Testis (tissue), 3 donors: ENCODE measurements around the gene LZTFL1. TPM values are rescaled to one million over a fixed set of nuclear protein-coding genes. Genes with fewer than 3 reads are reported as not detected.

Experiments used
- DNase-seq: peaks from one replicate; pipeline ENCODE4 v3.0.0-alpha.2; 2019
- H3K27ac ChIP-seq, 2 donors: fragments of 200-600 bp; sonication (generic); one replicate each; pipeline ENCODE4 v1.5.1; 2019
- H3K27me3 ChIP-seq: fragments of 200-600 bp; sonication (generic); one replicate; pipeline ENCODE4 v1.5.1; 2019
- H3K36me3 ChIP-seq: fragments of 200-600 bp; sonication (generic); one replicate; pipeline ENCODE4 v1.5.1; 2017; ENCODE audit warnings: low read depth; ENCODE audit errors: missing control alignments
- H3K4me1 ChIP-seq: fragments of 200-600 bp; sonication (generic); one replicate; pipeline ENCODE4 v1.5.1; 2019
- H3K4me3 ChIP-seq, 2 donors: fragments of 200-600 bp; sonication (generic); one replicate each; pipeline ENCODE4 v1.5.1; 2017 to 2019
- H3K9me3 ChIP-seq: fragments of 200-600 bp; sonication (generic); one replicate; pipeline ENCODE4 v1.5.1; 2017
- POLR2A ChIP-seq: fragments of 450-650 bp; IDR thresholded peaks from one replicate; pipeline ENCODE4 v1.6.1; 2017; ENCODE audit warnings: antibody characterized with exemption, mild to moderate bottlenecking, moderate library complexity
- WGBS, 2 donors: methylation state at CpG; one replicate each; pipeline ENCODE4 v1.1.5; 2018; 5-methylcytosine and 5-hydroxymethylcytosine counted together
- intact Hi-C: fragments of 100-400 bp; cut with DNase I; formaldehyde crosslinking; loops from one replicate; pipeline ENCODE4 v1.15.1; 2023; ENCODE audit warnings: low total_unique reads
- polyA plus RNA-seq: library from polyadenylated mRNA; stranded (reverse); fragments of 350-450 nt; fragmentation: Illumina TruSeq; extraction: RNeasy Lipid Tissue Mini Kit (QIAGEN cat#74804); gene quantifications from one replicate; pipeline ENCODE4 v1.2.3, GENCODE V29; 2014; ENCODE audit warnings: low read depth, low replicate concordance; ENCODE audit not compliant: insufficient read depth
- total RNA-seq, 2 donors: library from RNA; depleted of rRNA; stranded (reverse); fragments of >200 nt; gene quantifications; one replicate each; pipeline ENCODE4 v1.2.3, GENCODE V29; 2016
- TF ChIP-seq, protein P1 (sequence below), 3 experiments: fragments of 450-650 bp in 2 of 3; fragments of 200-600 bp in 1 of 3; sonication (generic) in 1 of 3; IDR thresholded peaks; one replicate each; pipeline ENCODE4 v1.5.1; 2016 to 2019; ENCODE audit warnings: antibody characterized with exemption in 3 of 3, mild to moderate bottlenecking in 2 of 3, moderate library complexity in 1 of 3

Gene LZTFL1
- total and polyA plus RNA-seq, 3 donors from 2014 or later, result 55.6 to 156 (median 66.4) TPM

DNA sequence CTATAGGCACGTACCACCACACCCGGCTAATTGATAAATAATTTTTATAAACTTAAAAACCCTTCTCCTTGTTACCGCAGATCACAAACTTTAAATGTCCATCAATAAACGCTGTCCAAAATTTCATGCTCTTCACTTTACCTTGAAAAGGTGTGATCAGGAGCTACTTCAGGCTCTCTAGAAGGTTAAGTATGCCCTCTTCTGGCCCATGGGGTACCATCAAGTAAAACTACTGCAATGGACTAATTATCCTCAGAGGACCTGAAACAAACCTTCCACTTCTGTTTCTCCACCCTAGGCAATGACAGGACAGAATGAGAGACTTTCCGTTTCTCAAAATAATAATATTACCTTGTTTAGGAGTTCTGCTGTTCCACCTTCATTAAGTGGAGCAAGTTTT lies 9.2 kb downstream of the LZTFL1 start:
- H3K4me1 ChIP-seq, result no peaks in the 10 kb centered on the region
- no peak overlapping the region for H3K4me3 ChIP-seq
- TF ChIP-seq POLR2A, result no peak
- TF ChIP-seq, protein P1, sequence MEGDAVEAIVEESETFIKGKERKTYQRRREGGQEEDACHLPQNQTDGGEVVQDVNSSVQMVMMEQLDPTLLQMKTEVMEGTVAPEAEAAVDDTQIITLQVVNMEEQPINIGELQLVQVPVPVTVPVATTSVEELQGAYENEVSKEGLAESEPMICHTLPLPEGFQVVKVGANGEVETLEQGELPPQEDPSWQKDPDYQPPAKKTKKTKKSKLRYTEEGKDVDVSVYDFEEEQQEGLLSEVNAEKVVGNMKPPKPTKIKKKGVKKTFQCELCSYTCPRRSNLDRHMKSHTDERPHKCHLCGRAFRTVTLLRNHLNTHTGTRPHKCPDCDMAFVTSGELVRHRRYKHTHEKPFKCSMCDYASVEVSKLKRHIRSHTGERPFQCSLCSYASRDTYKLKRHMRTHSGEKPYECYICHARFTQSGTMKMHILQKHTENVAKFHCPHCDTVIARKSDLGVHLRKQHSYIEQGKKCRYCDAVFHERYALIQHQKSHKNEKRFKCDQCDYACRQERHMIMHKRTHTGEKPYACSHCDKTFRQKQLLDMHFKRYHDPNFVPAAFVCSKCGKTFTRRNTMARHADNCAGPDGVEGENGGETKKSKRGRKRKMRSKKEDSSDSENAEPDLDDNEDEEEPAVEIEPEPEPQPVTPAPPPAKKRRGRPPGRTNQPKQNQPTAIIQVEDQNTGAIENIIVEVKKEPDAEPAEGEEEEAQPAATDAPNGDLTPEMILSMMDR (IDR thresholded peaks at IDR 0.05), result no peak
- no peak overlapping the region for H3K27ac ChIP-seq
- WGBS, 2 donors, result 89 to 95% methylated on average over 5 of the region's 5 CpGs
- no peaks in the 10 kb centered on the region for H3K27me3 ChIP-seq
- no peaks in the 10 kb centered on the region for H3K9me3 ChIP-seq
- no peaks in the 10 kb centered on the region for H3K36me3 ChIP-seq
- intact Hi-C loops, result no loop called here
- DNase-seq, result no peak

DNA sequence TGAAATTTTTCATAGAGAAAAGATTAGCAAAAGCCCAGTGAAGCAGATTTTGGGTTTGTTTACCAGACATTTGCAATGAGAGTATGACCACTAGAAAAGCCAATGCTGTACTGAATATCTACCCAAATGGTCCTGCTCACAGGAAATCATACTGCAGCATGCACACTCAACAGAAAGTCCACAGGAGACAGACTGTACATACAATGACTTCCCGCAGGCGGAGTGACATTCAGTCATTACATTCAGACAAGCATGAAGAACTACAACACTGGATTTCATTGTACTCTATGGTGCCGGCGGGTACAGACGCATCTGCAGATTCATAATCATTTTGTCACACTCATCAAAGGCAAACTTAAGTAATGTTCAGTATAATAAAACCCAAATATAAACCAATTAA lies 11.8 kb downstream of the LZTFL1 start:
- DNase-seq, result no peak
- Histone ChIP-seq H3K27me3 (no peaks in the 10 kb centered on the region), H3K9me3 (no peaks in the 10 kb centered on the region), H3K36me3 (no peaks in the 10 kb centered on the region), H3K4me3 (no peak overlapping the region), H3K4me1 (no peaks in the 10 kb centered on the region), H3K27ac (no peak overlapping the region)
- TF ChIP-seq, protein P1 (IDR thresholded peaks at IDR 0.05), result no peak
- no peak for TF ChIP-seq POLR2A
- WGBS, 2 donors, result 78 to 83% methylated on average over 5 of the region's 5 CpGs
- intact Hi-C loops, result no loop called here

DNA sequence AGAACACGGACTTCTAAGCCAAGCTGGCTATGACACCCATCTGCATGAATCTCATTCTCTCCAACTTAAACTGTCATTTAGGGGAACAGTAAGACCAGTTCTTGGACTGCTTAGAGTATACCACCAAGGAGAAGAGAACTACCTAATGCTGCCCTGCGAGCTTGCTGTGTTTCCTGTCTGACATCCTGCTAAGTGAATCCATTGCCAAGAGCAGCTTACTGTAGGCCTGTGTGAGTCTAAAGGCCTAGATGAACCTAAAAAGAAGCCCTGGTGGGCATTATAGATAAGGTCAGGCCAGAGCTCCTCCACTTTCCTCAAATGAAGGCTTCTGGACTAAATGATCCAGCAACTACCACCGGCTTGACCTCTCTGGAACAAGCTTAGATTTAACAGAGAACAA lies 15.0 kb downstream of the LZTFL1 start:
- TF ChIP-seq, protein P1 (IDR thresholded peaks at IDR 0.05), result no peak
- no peak for TF ChIP-seq POLR2A
- no peak for DNase-seq
- no peaks in the 10 kb centered on the region for H3K27me3 ChIP-seq
- intact Hi-C loops, result no loop called here
- H3K9me3 ChIP-seq, result no peaks in the 10 kb centered on the region
- WGBS, 2 donors, result 86 to 89% methylated on average over 3 of the region's 3 CpGs
- no peaks in the 10 kb centered on the region for H3K4me1 ChIP-seq
- H3K27ac ChIP-seq, result no peak overlapping the region
- no peak overlapping the region for H3K4me3 ChIP-seq
- no peaks in the 10 kb centered on the region for H3K36me3 ChIP-seq

DNA sequence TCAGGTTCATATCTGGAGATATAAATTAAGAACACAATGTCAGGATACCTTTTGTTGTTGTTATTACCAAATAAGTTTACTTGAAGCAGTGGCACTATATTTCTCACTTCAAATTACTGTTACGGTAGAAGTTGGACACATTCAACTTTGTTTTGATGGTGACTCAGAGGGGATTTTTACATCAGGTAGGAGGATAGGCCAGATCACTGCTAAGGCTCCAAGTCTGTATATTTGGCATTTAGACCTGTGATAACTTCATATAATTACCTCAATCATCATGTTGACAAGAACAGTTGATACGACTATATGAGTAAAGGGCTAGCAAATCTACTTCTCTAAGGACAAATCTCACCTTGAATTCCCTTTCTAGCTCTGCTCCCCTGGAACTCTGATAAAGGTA lies 15.6 kb downstream of the LZTFL1 start:
- H3K4me3 ChIP-seq, result no peak overlapping the region
- no peak overlapping the region for H3K27ac ChIP-seq
- intact Hi-C loops, result no loop called here
- H3K36me3 ChIP-seq, result no peaks in the 10 kb centered on the region
- no peaks in the 10 kb centered on the region for H3K4me1 ChIP-seq
- WGBS, 2 donors, result 66 to 76% methylated on average over 2 of the region's 2 CpGs
- H3K27me3 ChIP-seq, result no peaks in the 10 kb centered on the region
- DNase-seq, result no peak
- no peak for TF ChIP-seq POLR2A
- no peaks in the 10 kb centered on the region for H3K9me3 ChIP-seq

DNA sequence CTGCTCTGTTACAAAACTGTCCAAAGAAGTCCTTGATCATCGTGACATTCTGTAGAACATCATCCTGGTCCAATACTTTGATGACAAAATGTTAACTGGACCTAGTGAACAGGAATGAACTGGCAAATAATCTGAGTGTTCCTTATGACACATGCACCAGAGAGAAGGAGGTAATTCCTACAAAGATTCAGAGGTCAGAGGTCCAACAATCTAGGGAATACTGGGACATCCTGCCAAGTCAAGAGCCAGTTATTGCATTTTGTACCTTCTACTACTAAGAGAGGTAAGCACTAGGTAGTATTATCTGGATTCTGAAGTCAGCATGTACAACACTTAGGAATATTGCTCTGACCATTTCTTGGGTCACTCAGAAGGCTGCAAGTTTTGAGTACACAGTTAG lies 20.8 kb downstream of the LZTFL1 start:
- no peaks in the 10 kb centered on the region for H3K27me3 ChIP-seq
- intact Hi-C loops, result no loop called here
- no peaks in the 10 kb centered on the region for H3K36me3 ChIP-seq
- DNase-seq, result no peak
- WGBS, 2 donors, result 87 to 91% methylated on average over 1 of the region's 1 CpG
- TF ChIP-seq, protein P1 (IDR thresholded peaks at IDR 0.05), result no peak
- no peak for TF ChIP-seq POLR2A
- no peak overlapping the region for H3K27ac ChIP-seq
- H3K9me3 ChIP-seq, result no peaks in the 10 kb centered on the region
- H3K4me1 ChIP-seq, result no peaks in the 10 kb centered on the region
- no peak overlapping the region for H3K4me3 ChIP-seq
